Activated naive CD4-positive, alpha-beta T cell treated with anti-CD3 and anti-CD28 coated beads for 36 hours (primary cell): ENCODE results near the gene TK2. TPM values are rescaled to one million over a fixed set of nuclear protein-coding genes. Genes with fewer than 3 reads are reported as not detected.

Experiments used
- CTCF ChIA-PET: fragments of 350-600 bp; sonication (Branson Sonifier 250); formaldehyde crosslinking; loops from one replicate; lab custom pipeline; 2021; ENCODE audit warnings: antibody characterized with exemption; lab: Charles Lee
- DNase-seq: peaks from one replicate; pipeline ENCODE4 v3.0.0-alpha.2; 2020
- H3K27ac Mint-ChIP-seq: one replicate; pipeline ENCODE4 v1.8.0; 2021; ENCODE audit warnings: mild to moderate bottlenecking, mixed read lengths
- H3K27me3 Mint-ChIP-seq: one replicate; pipeline ENCODE4 v1.8.0; 2021; ENCODE audit warnings: low read depth, mixed read lengths
- H3K36me3 Mint-ChIP-seq: one replicate; pipeline ENCODE4 v1.8.0; 2021; ENCODE audit warnings: low read depth, mixed read lengths
- H3K4me1 Mint-ChIP-seq: one replicate; pipeline ENCODE4 v1.8.0; 2021; ENCODE audit warnings: low read depth, mixed read lengths
- H3K4me3 Mint-ChIP-seq: one replicate; pipeline ENCODE4 v1.8.0; 2021; ENCODE audit warnings: mild to moderate bottlenecking, moderate library complexity, mixed read lengths
- H3K9me3 Mint-ChIP-seq: one replicate; pipeline ENCODE4 v1.8.0; 2021; ENCODE audit warnings: mixed read lengths
- intact Hi-C: fragments of 100-400 bp; cut with micrococcal nuclease; formaldehyde crosslinking; loops from one replicate; pipeline ENCODE4 v1.15.1; 2023
- total RNA-seq, 2 experiments: library from RNA; stranded (reverse); gene quantifications; one replicate each; pipeline ENCODE4 v1.2.3, GENCODE V29; 2021

TK2 gene
- total RNA-seq, 2 experiments from 2014 or later: 5.7 to 5.9 TPM

DNA sequence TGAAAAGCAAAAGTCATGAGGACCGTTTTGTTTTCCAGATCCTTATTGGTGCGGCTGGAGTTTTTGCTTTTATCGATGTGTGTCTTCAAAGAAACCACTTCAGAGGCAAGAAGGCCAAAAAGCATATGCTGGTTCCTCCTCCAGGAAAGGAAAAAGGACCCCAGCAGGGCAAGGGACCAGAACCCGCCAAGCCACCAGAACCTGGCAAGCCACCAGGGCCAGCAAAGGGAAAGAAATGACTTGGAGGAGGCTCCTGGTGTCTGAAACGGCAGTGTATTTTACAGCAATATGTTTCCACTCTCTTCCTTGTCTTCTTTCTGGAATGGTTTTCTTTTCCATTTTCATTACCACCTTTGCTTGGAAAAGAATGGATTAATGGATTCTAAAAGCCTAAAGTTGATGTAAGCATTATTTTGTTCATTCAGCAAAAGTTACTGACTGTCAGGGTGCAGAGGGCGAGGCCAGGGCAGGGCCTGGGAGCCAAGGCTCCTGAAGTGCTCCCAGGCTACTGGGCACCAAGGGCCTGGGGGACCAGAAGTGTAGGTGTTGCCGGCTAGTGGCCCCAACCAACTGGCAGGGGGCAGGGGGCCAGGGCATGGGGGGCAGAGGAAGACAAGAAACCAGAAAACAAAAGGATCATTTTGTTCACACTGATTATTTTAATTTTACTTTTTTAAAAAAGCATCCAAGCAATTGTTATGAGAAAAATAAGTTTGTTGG is 38.1 kb upstream of the TK2 start:
- DNase-seq: no peak
- no peaks in the 10 kb centered on the region for H3K36me3 Mint-ChIP-seq
- H3K4me1 Mint-ChIP-seq: peaks cover 32% of the 10 kb centered on the region
- CTCF ChIA-PET: interaction anchor here (0.6 to 3.0 kb wide), 8 partner anchors 8 to 182 kb away, joined by 3 to 31 read pairs (median 6); partner anchors contain the start of gene CMTM2
- intact Hi-C loops: loop anchor here (5.0 kb wide), 1 partner anchor 231 kb away; no protein-coding TSS in a partner anchor
- no peaks in the 10 kb centered on the region for H3K9me3 Mint-ChIP-seq
- H3K27ac Mint-ChIP-seq: no peak overlapping the region
- H3K4me3 Mint-ChIP-seq: no peak overlapping the region
- H3K27me3 Mint-ChIP-seq: no peaks in the 10 kb centered on the region

DNA sequence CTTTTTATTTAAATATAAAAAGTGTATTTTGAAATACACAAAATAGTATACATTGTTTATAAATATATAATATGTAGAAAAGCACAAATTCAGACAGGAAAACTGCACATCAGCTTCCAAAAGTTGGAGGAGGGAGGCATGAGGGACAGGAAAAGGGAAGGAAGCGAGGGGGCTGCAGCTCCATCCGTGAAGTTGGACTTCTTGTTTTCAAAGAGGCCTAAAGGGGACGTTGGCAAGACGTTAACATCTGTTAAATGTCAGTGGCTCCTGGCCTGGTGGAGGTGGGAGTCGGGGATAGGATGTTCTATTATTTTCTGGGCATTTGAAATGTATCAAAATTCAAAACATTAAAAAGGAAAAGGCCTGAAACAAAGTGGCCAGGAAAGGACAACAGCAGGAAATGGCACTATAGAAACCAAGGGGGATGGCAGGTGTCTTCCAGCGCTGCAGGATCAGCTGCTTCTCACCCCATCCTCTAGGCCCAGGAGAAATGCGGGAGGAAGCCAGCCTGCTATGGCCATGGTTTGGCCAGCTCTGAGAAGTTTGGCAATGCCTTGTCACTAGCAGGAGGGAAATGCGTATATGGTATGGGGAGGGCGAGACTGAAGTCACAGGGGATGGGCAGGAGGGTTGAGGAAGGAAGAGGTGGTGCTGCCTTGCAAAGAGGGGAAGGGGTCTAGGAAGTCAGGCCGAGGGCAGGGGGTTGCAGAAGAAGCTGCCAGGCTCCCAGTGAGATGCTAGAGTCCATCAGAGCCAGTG is 35.7 kb upstream of the TK2 start:
- H3K4me1 Mint-ChIP-seq: peaks cover 34% of the 10 kb centered on the region
- no peaks in the 10 kb centered on the region for H3K36me3 Mint-ChIP-seq
- DNase-seq: no peak
- intact Hi-C loops: loop anchor here (5.0 kb wide), 1 partner anchor 228 kb away; no protein-coding TSS in a partner anchor
- CTCF ChIA-PET: interaction anchor here (0.6 to 1.3 kb wide), 3 partner anchors 13 to 179 kb away, joined by 3 to 7 read pairs (median 5); no protein-coding TSS in a partner anchor
- H3K4me3 Mint-ChIP-seq: no peak overlapping the region
- H3K9me3 Mint-ChIP-seq: no peaks in the 10 kb centered on the region
- peaks cover 3% of the 10 kb centered on the region for H3K27me3 Mint-ChIP-seq
- no peak overlapping the region for H3K27ac Mint-ChIP-seq

DNA sequence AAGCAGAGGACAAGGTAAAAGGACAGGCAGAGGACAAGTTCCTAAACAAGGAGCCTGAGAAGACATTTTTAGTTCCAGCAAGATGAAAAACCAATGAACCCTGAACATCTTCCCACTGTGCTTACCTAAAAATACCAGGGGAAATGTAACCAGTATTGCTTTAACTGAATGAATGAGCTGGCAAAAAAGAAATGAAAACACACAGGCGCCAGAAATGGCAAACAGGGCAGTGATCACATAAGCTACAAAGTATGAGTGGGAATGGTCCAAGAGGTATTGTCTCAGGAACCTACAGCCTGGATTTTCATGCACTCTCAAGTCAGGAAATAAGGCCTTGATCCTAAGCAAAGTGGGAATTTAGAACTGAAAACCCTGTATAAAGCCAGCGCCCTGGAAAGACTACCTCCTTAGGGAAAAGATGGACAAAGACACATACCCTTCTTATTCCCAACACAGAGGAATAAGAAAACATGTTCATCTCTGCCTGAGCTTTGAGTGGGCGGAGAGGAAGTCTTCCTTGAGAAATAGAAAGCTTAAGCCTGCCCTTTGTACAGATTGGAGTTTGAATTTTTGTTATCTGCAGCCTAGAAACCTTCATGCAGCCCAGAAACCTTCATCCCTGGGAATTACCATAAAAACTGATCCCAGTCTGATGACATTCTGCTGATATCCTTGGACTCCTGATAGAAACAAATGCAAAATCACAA is 31.5 kb upstream of the TK2 start:
- Mint-ChIP-seq H3K27ac (no peak overlapping the region), H3K9me3 (no peaks in the 10 kb centered on the region), H3K27me3 (peaks cover 29% of the 10 kb centered on the region), H3K4me1 (peaks cover 17% of the 10 kb centered on the region), H3K36me3 (no peaks in the 10 kb centered on the region), H3K4me3 (no peak overlapping the region)
- intact Hi-C loops: no loop called here
- no peak for DNase-seq
- CTCF ChIA-PET: interaction anchor here (0.7 to 3.5 kb wide), 5 partner anchors 8 to 102 kb away, joined by 3 to 17 read pairs (median 4); no protein-coding TSS in a partner anchor

DNA sequence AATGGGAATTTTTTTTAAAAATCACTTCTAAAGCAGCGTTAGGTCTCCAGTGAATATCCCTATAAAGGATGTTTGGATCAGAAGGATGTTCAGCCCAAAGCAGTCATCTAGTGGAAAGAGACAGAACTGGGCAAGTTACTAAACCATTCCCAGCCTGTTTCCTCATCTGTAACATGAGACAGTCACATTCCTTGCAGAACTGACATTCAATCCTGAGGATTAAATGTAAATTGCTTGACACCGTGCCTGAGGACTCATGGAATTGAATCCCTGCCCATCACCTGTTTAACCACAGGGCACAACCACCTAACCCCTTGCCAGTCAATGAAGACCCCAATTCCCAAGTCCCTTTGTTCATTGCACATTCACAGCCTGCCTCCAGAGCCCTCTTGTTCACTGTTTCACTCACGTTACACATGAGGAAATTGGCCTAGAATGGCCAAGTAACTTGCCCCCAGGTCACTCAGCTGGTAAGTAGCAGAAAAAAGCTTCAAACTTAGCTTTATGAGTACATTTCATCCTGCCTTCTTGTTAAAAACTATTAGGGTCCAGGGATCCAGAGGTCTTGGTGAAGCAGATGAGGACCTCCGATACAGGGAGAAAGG is 30.8 kb upstream of the TK2 start:
- Mint-ChIP-seq H3K4me3 (no peak overlapping the region), H3K9me3 (no peaks in the 10 kb centered on the region), H3K27me3 (peaks cover 29% of the 10 kb centered on the region), H3K36me3 (no peaks in the 10 kb centered on the region), H3K27ac (no peak overlapping the region), H3K4me1 (peaks cover 15% of the 10 kb centered on the region)
- CTCF ChIA-PET: interaction anchor here (0.8 to 3.5 kb wide), 5 partner anchors 9 to 101 kb away, joined by 3 to 17 read pairs (median 3); no protein-coding TSS in a partner anchor
- intact Hi-C loops: no loop called here
- no peak for DNase-seq

DNA sequence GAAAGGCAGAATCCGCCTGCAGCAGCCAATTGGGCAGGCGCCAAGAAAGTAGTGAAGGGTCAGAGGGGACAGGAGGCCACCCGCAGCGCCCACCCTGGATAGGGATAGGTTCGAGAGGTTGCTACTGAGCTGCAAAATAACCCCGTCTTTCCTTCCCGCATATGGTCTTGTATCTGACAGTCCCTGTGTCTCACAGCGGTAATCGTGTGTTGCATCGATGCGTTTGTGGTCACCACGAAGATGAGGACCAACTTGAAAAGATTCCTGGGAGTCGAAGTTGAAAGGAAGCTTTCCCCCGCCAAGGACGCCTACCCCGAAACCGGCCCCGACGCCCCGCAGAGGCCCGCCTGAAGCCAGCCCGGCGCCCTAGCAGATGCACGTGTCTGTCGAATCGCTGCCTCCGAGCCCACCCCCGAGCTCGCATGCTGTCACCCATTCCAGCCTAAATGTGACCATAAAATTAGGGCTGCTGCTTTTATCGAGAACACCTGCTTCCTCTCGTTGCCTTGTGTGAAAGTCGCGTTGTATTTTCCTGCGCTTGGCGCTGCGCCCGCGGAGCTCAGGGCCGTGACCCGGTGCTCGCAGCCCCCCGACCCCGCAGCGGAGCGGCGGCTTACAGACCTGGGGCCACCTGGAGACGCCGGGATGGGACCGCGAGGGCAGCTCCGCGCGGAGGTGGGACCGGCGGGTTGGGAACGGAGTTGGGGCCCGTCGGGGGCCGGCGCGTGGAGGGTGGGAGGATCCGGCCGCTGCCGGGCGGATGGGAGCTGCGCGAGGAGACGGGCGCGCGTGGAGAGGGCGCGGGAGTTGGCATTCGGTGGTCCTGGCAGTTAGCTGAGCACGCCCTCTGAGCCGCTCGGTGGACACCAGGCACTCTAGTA is 29.0 kb upstream of the TK2 start, which contains the start of gene CMTM2:
Gene CMTM2, plus strand, starts transcription at position 813 of the 881 bp plus-strand sequence. CDS start 145 bp downstream, outside the sequence.
- CTCF ChIA-PET: interaction anchor here (1.1 to 3.5 kb wide), 4 partner anchors 11 to 172 kb away, joined by 3 to 17 read pairs (median 4); no protein-coding TSS in a partner anchor
- Mint-ChIP-seq H3K27me3 (peaks cover 29% of the 10 kb centered on the region), H3K27ac (no peak within 1 kb of the TSS), H3K9me3 (no peaks in the 10 kb centered on the region), H3K36me3 (no peaks in the 10 kb centered on the region), H3K4me1 (peaks cover 15% of the 10 kb centered on the region), H3K4me3 (peak within 1 kb of the TSS; percentile 52)
- intact Hi-C loops: no loop called here
- DNase-seq: no peak

DNA sequence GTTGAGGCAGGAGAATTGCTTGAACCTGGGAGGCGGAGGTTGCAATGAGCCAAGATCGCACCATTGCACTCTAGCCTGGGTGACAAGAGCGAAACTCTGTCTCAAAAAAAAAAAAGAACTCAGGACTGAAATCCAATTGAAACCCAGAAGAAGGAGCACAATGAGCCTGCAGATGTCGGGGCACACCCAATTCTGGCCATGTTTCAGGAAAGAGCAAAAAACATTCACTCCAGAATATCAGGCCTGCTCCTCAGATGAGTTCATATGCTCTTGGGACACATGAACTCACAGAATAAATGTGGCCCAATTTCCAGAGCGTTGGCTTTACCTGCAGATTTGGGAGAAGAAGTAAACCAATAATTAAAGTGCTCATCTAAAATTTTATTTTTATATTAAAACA is 26.4 kb upstream of the TK2 start:
- Mint-ChIP-seq H3K4me3 (no peak overlapping the region), H3K27me3 (peaks cover 29% of the 10 kb centered on the region), H3K27ac (no peak overlapping the region), H3K36me3 (no peaks in the 10 kb centered on the region), H3K4me1 (peaks cover 9% of the 10 kb centered on the region), H3K9me3 (no peaks in the 10 kb centered on the region)
- CTCF ChIA-PET: interaction anchor here (1.2 kb wide), 1 partner anchor 170 kb away, joined by 5 read pairs; no protein-coding TSS in a partner anchor
- intact Hi-C loops: no loop called here
- DNase-seq: no peak

DNA sequence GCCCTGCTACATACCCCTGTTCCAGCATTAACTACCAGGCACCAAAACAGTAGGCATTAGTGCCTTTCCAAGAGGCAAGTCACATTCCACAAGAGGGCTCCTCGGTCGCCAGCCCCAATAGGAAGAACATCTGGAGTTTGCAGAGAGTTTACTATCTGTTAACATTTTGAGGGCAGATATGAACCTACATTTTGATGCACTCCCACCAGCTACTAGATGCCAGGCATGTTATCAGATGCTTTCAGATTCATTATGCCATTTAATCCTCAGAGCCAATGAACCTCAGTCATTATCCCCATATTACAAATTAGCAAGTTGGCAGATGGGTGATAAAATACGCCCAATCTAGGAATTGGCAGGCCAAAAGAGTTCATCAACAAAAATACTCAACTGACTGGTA is 25.1 kb upstream of the TK2 start:
- H3K9me3 Mint-ChIP-seq: no peaks in the 10 kb centered on the region
- no peaks in the 10 kb centered on the region for H3K36me3 Mint-ChIP-seq
- H3K4me3 Mint-ChIP-seq: no peak overlapping the region
- no peak for DNase-seq
- peaks cover 24% of the 10 kb centered on the region for H3K27me3 Mint-ChIP-seq
- CTCF ChIA-PET: interaction anchor here (1.2 kb wide), 2 partner anchors 13 to 169 kb away, joined by 5 to 11 read pairs; no protein-coding TSS in a partner anchor
- intact Hi-C loops: no loop called here
- H3K4me1 Mint-ChIP-seq: peaks cover 9% of the 10 kb centered on the region
- no peak overlapping the region for H3K27ac Mint-ChIP-seq

DNA sequence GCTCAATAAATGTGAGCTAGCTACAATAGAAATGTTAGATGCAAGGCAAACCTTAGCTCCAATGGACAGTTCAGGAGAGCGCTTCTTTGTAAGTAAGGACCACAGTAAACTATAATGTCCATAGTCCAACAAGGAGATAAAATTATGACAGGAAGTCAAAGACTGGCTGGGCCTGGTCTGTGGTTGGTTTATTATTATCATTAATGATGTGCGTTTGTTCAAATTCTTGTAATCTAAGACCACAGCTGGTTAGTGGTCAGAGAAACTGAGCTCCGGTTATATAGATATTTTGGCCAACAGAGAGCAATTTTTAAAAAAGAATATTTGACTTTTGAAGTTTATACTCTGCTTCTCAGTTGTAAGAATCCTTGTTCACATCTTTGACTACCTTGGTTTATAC is 24.6 kb upstream of the TK2 start:
- Mint-ChIP-seq H3K36me3 (no peaks in the 10 kb centered on the region), H3K27me3 (peaks cover 18% of the 10 kb centered on the region), H3K4me3 (no peak overlapping the region), H3K27ac (no peak overlapping the region), H3K4me1 (peaks cover 6% of the 10 kb centered on the region), H3K9me3 (no peaks in the 10 kb centered on the region)
- CTCF ChIA-PET: interaction anchor here (1.2 kb wide), 1 partner anchor 13 kb away, joined by 11 read pairs; no protein-coding TSS in a partner anchor
- no peak for DNase-seq
- intact Hi-C loops: no loop called here

DNA sequence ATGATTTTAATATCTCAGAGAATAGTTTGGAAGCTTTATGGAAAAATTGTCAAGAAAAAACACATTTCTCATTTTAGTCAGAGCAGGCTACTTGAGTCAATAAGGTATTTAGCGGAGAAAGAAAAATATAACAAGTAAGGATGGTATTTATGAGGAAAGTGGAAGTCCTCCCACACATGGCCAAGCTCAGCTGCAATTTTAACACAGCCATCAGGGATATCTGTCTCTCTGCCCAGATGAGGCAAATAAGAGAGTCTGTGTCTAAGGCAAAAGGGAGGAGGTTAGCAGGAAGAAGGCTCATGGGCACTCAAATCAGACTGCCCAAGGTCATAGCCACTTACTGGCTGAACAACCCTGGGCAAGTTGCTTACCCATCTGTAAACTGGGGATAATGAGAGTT is 24.2 kb upstream of the TK2 start:
- H3K4me3 Mint-ChIP-seq: no peak overlapping the region
- no peak for DNase-seq
- H3K27ac Mint-ChIP-seq: no peak overlapping the region
- intact Hi-C loops: no loop called here
- peaks cover 15% of the 10 kb centered on the region for H3K27me3 Mint-ChIP-seq
- H3K4me1 Mint-ChIP-seq: peaks cover 3% of the 10 kb centered on the region
- H3K36me3 Mint-ChIP-seq: no peaks in the 10 kb centered on the region
- CTCF ChIA-PET: no interaction called here
- H3K9me3 Mint-ChIP-seq: no peaks in the 10 kb centered on the region

DNA sequence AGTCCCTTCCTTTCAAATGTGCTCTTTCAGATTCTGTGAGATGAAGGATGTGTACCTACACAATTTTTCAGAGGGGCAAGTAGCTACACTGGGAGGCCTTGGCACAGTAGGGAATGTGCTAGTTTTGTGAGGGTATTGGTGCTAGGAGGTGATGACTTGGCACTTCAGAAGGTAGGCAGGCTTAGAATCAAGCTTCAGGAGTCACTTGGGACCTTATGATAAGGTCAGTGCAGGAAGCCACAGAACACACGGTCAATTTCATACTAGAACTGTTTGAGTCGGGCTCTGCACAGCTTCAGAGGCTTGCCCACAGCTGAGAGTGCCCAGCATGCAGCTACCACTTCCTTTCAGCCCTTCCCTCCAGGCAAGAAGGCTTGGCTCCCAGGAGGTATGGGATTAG is 22.4 kb upstream of the TK2 start:
- CTCF ChIA-PET: interaction anchor here (0.6 to 1.4 kb wide), 5 partner anchors 8 to 97 kb away, joined by 3 to 4 read pairs (median 4); no protein-coding TSS in a partner anchor
- no peak for DNase-seq
- peaks cover 6% of the 10 kb centered on the region for H3K4me1 Mint-ChIP-seq
- H3K4me3 Mint-ChIP-seq: no peak overlapping the region
- H3K9me3 Mint-ChIP-seq: no peaks in the 10 kb centered on the region
- H3K27me3 Mint-ChIP-seq: peaks cover 1% of the 10 kb centered on the region
- intact Hi-C loops: no loop called here
- H3K36me3 Mint-ChIP-seq: peaks cover 3% of the 10 kb centered on the region
- peak overlapping the region; percentile 25 for H3K27ac Mint-ChIP-seq
